ENCODE data around the gene ZNF248. TPM values are rescaled to one million over a fixed set of nuclear protein-coding genes. Genes with fewer than 3 reads are reported as not detected.

Gene ZNF248
- polyA plus RNA-seq, 4 donors: 1.1 to 22.1 (median 3.4) TPM

DNA sequence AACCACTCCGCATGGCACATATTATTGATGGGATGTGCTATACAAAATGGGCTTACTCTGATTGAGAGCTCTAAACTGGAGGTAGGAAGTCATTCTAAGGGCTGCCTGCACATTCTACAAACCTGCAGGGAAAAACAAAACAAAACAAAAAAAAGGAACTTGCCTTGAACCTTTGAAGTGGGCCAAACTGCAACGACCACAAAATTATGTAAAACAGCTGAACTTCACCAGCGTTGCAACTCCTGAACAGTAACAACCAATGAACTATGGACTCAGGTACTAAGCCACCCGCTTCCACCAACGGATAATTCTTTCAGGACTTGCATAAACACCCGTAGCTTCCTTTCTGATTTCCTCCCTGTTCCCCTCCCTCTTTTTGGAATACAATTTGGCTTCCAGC lies 80.4 kb downstream of the ZNF248 start:
- DNase-seq (no peak), FAIRE-seq (no peak)
- H3K36me3 ChIP-seq (ENCODE audit: control insufficient read depth in 3 of 3, insufficient read depth in 2 of 3, low read depth in 1 of 3, low read length in 3 of 3): no peaks in the 10 kb centered on the region
- no peak overlapping the region for H3K4me3 ChIP-seq (ENCODE audit: low read depth in 1 of 3, low read length in 3 of 3)
- peaks cover 4 to 47% of the 10 kb centered on the region in 2 donors for H3K9me3 ChIP-seq (ENCODE audit: control insufficient read depth in 2 of 2, insufficient read depth in 1 of 2, low read depth in 1 of 2, low read length in 1 of 2)
- H3K4me1 ChIP-seq (ENCODE audit: control insufficient read depth in 3 of 3, insufficient read depth in 2 of 3, low read depth in 1 of 3, low read length in 2 of 3): no peaks in the 10 kb centered on the region
- H3K27ac ChIP-seq (ENCODE audit: low read depth in 1 of 3, low read length in 2 of 3): no peak overlapping the region
- H3K27me3 ChIP-seq (ENCODE audit: control insufficient read depth in 3 of 3, insufficient read depth in 3 of 3, low read length in 3 of 3): no peaks in the 10 kb centered on the region
- 85 to 90% (median 86%) methylated on average over 6 of the region's 6 CpGs for WGBS, 3 donors

DNA sequence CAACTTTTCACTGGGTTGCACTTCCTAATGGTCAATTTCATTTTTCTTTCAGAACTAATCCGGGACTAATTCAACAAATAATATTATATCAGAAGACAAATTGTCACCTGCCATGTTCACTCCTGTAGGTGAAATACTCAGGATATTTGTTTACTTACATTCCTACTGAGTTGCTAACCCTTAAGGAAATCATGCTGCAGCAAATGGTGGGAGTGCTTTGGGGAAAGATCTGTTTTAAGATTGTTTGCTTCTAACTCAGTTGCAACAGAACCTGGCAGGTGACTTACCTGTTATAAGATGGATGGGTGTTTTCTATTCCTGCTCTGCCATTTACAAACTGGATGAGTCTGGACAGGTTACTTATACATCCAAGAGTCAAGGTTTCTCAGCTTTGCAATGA lies 81.8 kb downstream of the ZNF248 start:
- 90 to 98% (median 91%) methylated on average over 1 of the region's 1 CpG for WGBS, 3 donors
- no peak overlapping the region for H3K4me3 ChIP-seq (ENCODE audit: low read depth in 1 of 3, low read length in 3 of 3)
- DNase-seq (no peak), FAIRE-seq (no peak)
- no peaks in the 10 kb centered on the region for H3K36me3 ChIP-seq (ENCODE audit: control insufficient read depth in 3 of 3, insufficient read depth in 2 of 3, low read depth in 1 of 3, low read length in 3 of 3)
- no peaks in the 10 kb centered on the region for H3K27me3 ChIP-seq (ENCODE audit: control insufficient read depth in 3 of 3, insufficient read depth in 3 of 3, low read length in 3 of 3)
- H3K4me1 ChIP-seq (ENCODE audit: control insufficient read depth in 3 of 3, insufficient read depth in 2 of 3, low read depth in 1 of 3, low read length in 2 of 3): no peaks in the 10 kb centered on the region
- H3K27ac ChIP-seq (ENCODE audit: low read depth in 1 of 3, low read length in 2 of 3): no peak overlapping the region
- peaks cover 2 to 36% of the 10 kb centered on the region in 2 donors for H3K9me3 ChIP-seq (ENCODE audit: control insufficient read depth in 2 of 2, insufficient read depth in 1 of 2, low read depth in 1 of 2, low read length in 1 of 2)

DNA sequence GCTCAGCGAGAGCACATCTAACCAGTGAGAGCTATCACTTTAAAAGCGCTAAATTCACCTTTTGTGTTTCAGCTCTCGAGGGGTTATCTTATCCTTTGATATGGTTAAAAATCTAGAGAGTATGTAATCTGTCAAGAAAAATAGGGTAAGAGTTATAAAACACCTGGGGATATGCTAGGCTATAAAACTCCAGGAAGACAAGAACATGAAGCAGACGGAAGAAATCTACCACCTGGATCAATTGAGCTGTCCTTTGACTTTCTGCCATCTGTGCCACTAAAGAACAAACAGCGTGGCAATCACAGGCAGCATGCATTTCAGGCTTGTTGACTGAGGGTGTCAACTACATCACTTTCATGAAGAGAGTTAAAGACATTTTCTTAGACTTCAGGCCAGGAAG lies 83.1 kb downstream of the ZNF248 start:
- Histone ChIP-seq H3K27me3 (ENCODE audit: control insufficient read depth in 3 of 3, insufficient read depth in 3 of 3, low read length in 3 of 3) (no peaks in the 10 kb centered on the region), H3K27ac (ENCODE audit: low read depth in 1 of 3, low read length in 2 of 3) (no peak overlapping the region), H3K4me3 (ENCODE audit: low read depth in 1 of 3, low read length in 3 of 3) (no peak overlapping the region), H3K36me3 (ENCODE audit: control insufficient read depth in 3 of 3, insufficient read depth in 2 of 3, low read depth in 1 of 3, low read length in 3 of 3) (no peaks in the 10 kb centered on the region), H3K9me3 (ENCODE audit: control insufficient read depth in 2 of 2, insufficient read depth in 1 of 2, low read depth in 1 of 2, low read length in 1 of 2) (peaks cover 0 to 33% of the 10 kb centered on the region in 2 donors), H3K4me1 (ENCODE audit: control insufficient read depth in 3 of 3, insufficient read depth in 2 of 3, low read depth in 1 of 3, low read length in 2 of 3) (no peaks in the 10 kb centered on the region)
- DNase-seq (no peak), FAIRE-seq (no peak)
- WGBS, 3 donors: 57 to 64% (median 61%) methylated on average over 5 of the region's 5 CpGs

- H3K4me3 ChIP-seq (ENCODE audit: low read depth in 1 of 3, low read length in 3 of 3): no peak overlapping the region
- 62 to 93% (median 80%) methylated on average over 1 of the region's 1 CpG for WGBS, 3 donors
- FAIRE-seq (no peak), DNase-seq (no peak)
- H3K9me3 ChIP-seq (ENCODE audit: control insufficient read depth in 2 of 2, insufficient read depth in 1 of 2, low read depth in 1 of 2, low read length in 1 of 2): peaks cover 0 to 18% of the 10 kb centered on the region in 2 donors
- no peak overlapping the region for H3K27ac ChIP-seq (ENCODE audit: low read depth in 1 of 3, low read length in 2 of 3)
- H3K4me1 ChIP-seq (ENCODE audit: control insufficient read depth in 3 of 3, insufficient read depth in 2 of 3, low read depth in 1 of 3, low read length in 2 of 3): no peaks in the 10 kb centered on the region
- no peaks in the 10 kb centered on the region for H3K27me3 ChIP-seq (ENCODE audit: control insufficient read depth in 3 of 3, insufficient read depth in 3 of 3, low read length in 3 of 3)
- no peaks in the 10 kb centered on the region for H3K36me3 ChIP-seq (ENCODE audit: control insufficient read depth in 3 of 3, insufficient read depth in 2 of 3, low read depth in 1 of 3, low read length in 3 of 3)
These were observed 92.2 kb downstream of the ZNF248 start for GRCh38 chr10:37765216-37765615.

- Histone ChIP-seq H3K4me1 (ENCODE audit: control insufficient read depth in 3 of 3, insufficient read depth in 2 of 3, low read depth in 1 of 3, low read length in 2 of 3) (no peaks in the 10 kb centered on the region), H3K4me3 (ENCODE audit: low read depth in 1 of 3, low read length in 3 of 3) (no peak overlapping the region), H3K27ac (ENCODE audit: low read depth in 1 of 3, low read length in 2 of 3) (no peak overlapping the region), H3K9me3 (ENCODE audit: control insufficient read depth in 2 of 2, insufficient read depth in 1 of 2, low read depth in 1 of 2, low read length in 1 of 2) (peaks cover 0 to 26% of the 10 kb centered on the region in 2 donors), H3K36me3 (ENCODE audit: control insufficient read depth in 3 of 3, insufficient read depth in 2 of 3, low read depth in 1 of 3, low read length in 3 of 3) (no peaks in the 10 kb centered on the region), H3K27me3 (ENCODE audit: control insufficient read depth in 3 of 3, insufficient read depth in 3 of 3, low read length in 3 of 3) (no peaks in the 10 kb centered on the region)
- FAIRE-seq (no peak), DNase-seq (no peak)
- 50 to 56% (median 51%) methylated on average over 3 of the region's 3 CpGs for WGBS, 3 donors
These were observed 94.3 kb downstream of the ZNF248 start for GRCh38 chr10:37763132-37763531.

- Histone ChIP-seq H3K4me3 (ENCODE audit: low read depth in 1 of 3, low read length in 3 of 3) (no peak overlapping the region), H3K27me3 (ENCODE audit: control insufficient read depth in 3 of 3, insufficient read depth in 3 of 3, low read length in 3 of 3) (no peaks in the 10 kb centered on the region), H3K4me1 (ENCODE audit: control insufficient read depth in 3 of 3, insufficient read depth in 2 of 3, low read depth in 1 of 3, low read length in 2 of 3) (no peaks in the 10 kb centered on the region), H3K9me3 (ENCODE audit: control insufficient read depth in 2 of 2, insufficient read depth in 1 of 2, low read depth in 1 of 2, low read length in 1 of 2) (peaks cover 0 to 26% of the 10 kb centered on the region in 2 donors), H3K36me3 (ENCODE audit: control insufficient read depth in 3 of 3, insufficient read depth in 2 of 3, low read depth in 1 of 3, low read length in 3 of 3) (no peaks in the 10 kb centered on the region), H3K27ac (ENCODE audit: low read depth in 1 of 3, low read length in 2 of 3) (no peak overlapping the region)
- DNase-seq (no peak), FAIRE-seq (no peak)
These were observed 95.1 kb downstream of the ZNF248 start for GRCh38 chr10:37762287-37762686.

DNA sequence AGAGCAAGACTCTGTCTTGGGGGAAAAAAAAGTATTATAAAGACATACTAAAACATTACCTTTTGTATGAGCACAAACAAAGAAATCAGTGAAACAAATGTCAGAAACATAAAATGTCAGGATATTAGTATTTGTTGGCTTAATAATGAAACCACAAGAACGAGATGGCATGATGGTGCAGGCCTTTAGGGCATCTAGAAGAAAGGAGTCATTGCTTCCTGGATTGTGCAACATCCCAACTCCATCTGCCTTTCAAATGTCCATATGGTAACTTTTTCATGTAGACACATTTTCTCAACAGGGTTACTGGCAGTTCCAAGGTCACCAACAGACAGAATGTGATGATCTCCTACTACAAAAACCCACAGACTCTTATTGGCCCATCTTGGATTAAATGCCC lies 96.6 kb downstream of the ZNF248 start:
- H3K27me3 ChIP-seq (ENCODE audit: control insufficient read depth in 3 of 3, insufficient read depth in 3 of 3, low read length in 3 of 3): no peaks in the 10 kb centered on the region
- no peaks in the 10 kb centered on the region for H3K36me3 ChIP-seq (ENCODE audit: control insufficient read depth in 3 of 3, insufficient read depth in 2 of 3, low read depth in 1 of 3, low read length in 3 of 3)
- 17 to 33% (median 18%) methylated on average over 1 of the region's 1 CpG for WGBS, 3 donors
- FAIRE-seq: no peak
- peaks cover 0 to 30% of the 10 kb centered on the region in 2 donors for H3K9me3 ChIP-seq (ENCODE audit: control insufficient read depth in 2 of 2, insufficient read depth in 1 of 2, low read depth in 1 of 2, low read length in 1 of 2)
- no peak overlapping the region for H3K27ac ChIP-seq (ENCODE audit: low read depth in 1 of 3, low read length in 2 of 3)
- H3K4me3 ChIP-seq (ENCODE audit: low read depth in 1 of 3, low read length in 3 of 3): no peak overlapping the region
- H3K4me1 ChIP-seq (ENCODE audit: control insufficient read depth in 3 of 3, insufficient read depth in 2 of 3, low read depth in 1 of 3, low read length in 2 of 3): no peaks in the 10 kb centered on the region
- no peak for DNase-seq

DNA sequence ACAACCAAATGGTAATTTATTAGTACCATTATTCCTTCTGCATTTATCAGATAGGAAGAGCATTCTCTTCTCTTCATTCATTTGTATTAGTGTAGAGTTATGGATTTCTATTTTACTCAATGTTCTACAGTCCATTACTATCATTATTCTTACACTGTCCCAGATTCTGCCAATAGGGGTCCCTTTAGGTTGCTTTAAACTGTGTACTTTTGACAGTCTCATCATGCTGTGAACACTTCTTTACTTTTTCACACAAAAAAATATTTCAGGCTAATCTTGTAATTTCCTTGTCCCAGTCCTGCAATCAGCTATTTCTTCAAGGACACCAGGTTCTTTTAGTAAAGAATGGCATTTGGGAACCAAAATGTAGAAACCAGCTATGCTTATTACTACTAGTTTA lies 99.3 kb downstream of the ZNF248 start:
- no peak overlapping the region for H3K4me3 ChIP-seq (ENCODE audit: low read depth in 1 of 3, low read length in 3 of 3)
- H3K9me3 ChIP-seq (ENCODE audit: control insufficient read depth in 2 of 2, insufficient read depth in 1 of 2, low read depth in 1 of 2, low read length in 1 of 2): peaks cover 0 to 36% of the 10 kb centered on the region in 2 donors
- FAIRE-seq: no peak
- H3K27me3 ChIP-seq (ENCODE audit: control insufficient read depth in 3 of 3, insufficient read depth in 3 of 3, low read length in 3 of 3): no peaks in the 10 kb centered on the region
- no peaks in the 10 kb centered on the region for H3K4me1 ChIP-seq (ENCODE audit: control insufficient read depth in 3 of 3, insufficient read depth in 2 of 3, low read depth in 1 of 3, low read length in 2 of 3)
- no peak for DNase-seq
- no peak overlapping the region for H3K27ac ChIP-seq (ENCODE audit: low read depth in 1 of 3, low read length in 2 of 3)
- H3K36me3 ChIP-seq (ENCODE audit: control insufficient read depth in 3 of 3, insufficient read depth in 2 of 3, low read depth in 1 of 3, low read length in 3 of 3): no peaks in the 10 kb centered on the region

GRCh38 chr10:37754538-37755323 lies 102.7 kb downstream of the ZNF248 start:
- Histone ChIP-seq H3K4me1 (ENCODE audit: control insufficient read depth in 3 of 3, insufficient read depth in 2 of 3, low read depth in 1 of 3, low read length in 2 of 3) (no peaks in the 10 kb centered on the region), H3K27ac (ENCODE audit: low read depth in 1 of 3, low read length in 2 of 3) (no peak overlapping the region), H3K9me3 (ENCODE audit: control insufficient read depth in 2 of 2, insufficient read depth in 1 of 2, low read depth in 1 of 2, low read length in 1 of 2) (peaks cover 0 to 36% of the 10 kb centered on the region in 2 donors), H3K36me3 (ENCODE audit: control insufficient read depth in 3 of 3, insufficient read depth in 2 of 3, low read depth in 1 of 3, low read length in 3 of 3) (no peaks in the 10 kb centered on the region), H3K27me3 (ENCODE audit: control insufficient read depth in 3 of 3, insufficient read depth in 3 of 3, low read length in 3 of 3) (no peaks in the 10 kb centered on the region), H3K4me3 (ENCODE audit: low read depth in 1 of 3, low read length in 3 of 3) (no peak overlapping the region)
- WGBS, 3 donors: 7 to 21% (median 11%) methylated on average over 2 of the region's 2 CpGs
- DNase-seq (peak in 1 of 2 donors; percentile 1), FAIRE-seq (no peak)
